B cell (primary cell): Measurements from ENCODE around the gene OR51B4. TPM values are rescaled to one million over a fixed set of nuclear protein-coding genes. Genes with fewer than 3 reads are reported as not detected.

Source experiments
- ATAC-seq: fragments of 200-7000 bp; cut with Tn5 transposase; one replicate; pipeline ENCODE4 v1.10.0; 2021; ENCODE audit warnings: low read depth, mild to moderate bottlenecking, moderate number of reproducible peaks, moderate library complexity
- CTCF ChIA-PET: fragments of 350-600 bp; sonication (Branson Sonifier 250); formaldehyde crosslinking; loops from one replicate; lab custom pipeline; 2021; ENCODE audit warnings: antibody characterized with exemption, inconsistent platforms; lab: Charles Lee
- POLR2A ChIA-PET: fragments of 350-600 bp; sonication (Branson Sonifier 250); formaldehyde crosslinking; loops from one replicate; lab custom pipeline; 2021; ENCODE audit warnings: antibody characterized with exemption; lab: Charles Lee
- DNase-seq: peaks from one replicate; pipeline ENCODE4 v3.0.0; 2013
- H2AFZ ChIP-seq: 2 replicates; pipeline ENCODE4 v1.6.1; 2012; ENCODE audit warnings: mild to moderate bottlenecking, low read depth, low read length; ENCODE audit not compliant: insufficient read depth, poor library complexity, severe bottlenecking
- H3K27ac ChIP-seq, 2 donors: 1 replicate in 1 of 2; 2 replicates in 1 of 2; pipeline ENCODE4 v1.5.1; 2012 to 2013; ENCODE audit warnings: low read length in 2 of 2, mild to moderate bottlenecking in 2 of 2, moderate library complexity in 1 of 2
- H3K27me3 ChIP-seq, 4 experiments: fragments of 200-600 bp in 1 of 4; sonication (generic) in 1 of 4; replicated peaks in 1 of 4; 1 replicate in 2 of 4; 2 replicates in 2 of 4; pipeline versions ENCODE4 v1.6.1 to v1.7.0; 2013 to 2016; ENCODE audit warnings: low read length in 3 of 4, mild to moderate bottlenecking in 2 of 4, mixed read lengths in 1 of 4, moderate library complexity in 1 of 4; ENCODE audit not compliant: insufficient read depth in 4 of 4, control insufficient read depth in 3 of 4; ENCODE audit errors: control extremely low read depth in 1 of 4
- H3K36me3 ChIP-seq, 2 experiments: replicated peaks in 1 of 2; 1 replicate in 1 of 2; 2 replicates in 1 of 2; pipeline versions ENCODE4 v1.6.1 to v1.7.1; 2013; ENCODE audit warnings: low read length in 1 of 2; ENCODE audit not compliant: insufficient read depth in 2 of 2, control insufficient read depth in 1 of 2; ENCODE audit errors: control extremely low read depth in 1 of 2, extremely low read depth in 1 of 2
- H3K4me1 ChIP-seq, 2 donors: fragments of 200-600 bp in 1 of 2; sonication (generic) in 1 of 2; 1 replicate in 1 of 2; 2 replicates in 1 of 2; pipeline versions ENCODE4 v1.5.1 to v1.6.1; 2013 to 2017; ENCODE audit warnings: low read length in 2 of 2; ENCODE audit not compliant: control insufficient read depth in 2 of 2, insufficient read depth in 2 of 2
- H3K4me2 ChIP-seq: replicated peaks from 2 replicates; pipeline ENCODE3; 2012; ENCODE audit warnings: mild to moderate bottlenecking, low read depth, low read length; ENCODE audit not compliant: poor library complexity, severe bottlenecking
- H3K4me3 ChIP-seq, 5 experiments: fragments of 200-600 bp in 1 of 5; sonication (generic) in 1 of 5; 1 replicate in 3 of 5; 2 replicates in 2 of 5; pipeline versions ENCODE4 v1.5.1 to v1.7.0; 2011 to 2016; ENCODE audit warnings: low read length in 4 of 5, mild to moderate bottlenecking in 4 of 5, low read depth in 2 of 5, control low read depth in 1 of 5, moderate library complexity in 1 of 5; ENCODE audit not compliant: insufficient read depth in 1 of 5; ENCODE audit errors: control extremely low read depth in 1 of 5, extremely low read depth in 1 of 5
- H3K79me2 ChIP-seq: fragments of 200-600 bp; sonication (generic); one replicate; pipeline ENCODE4 v1.6.0; 2016; ENCODE audit warnings: low read length; ENCODE audit not compliant: control insufficient read depth, insufficient read depth
- H3K9ac ChIP-seq: fragments of 200-600 bp; sonication (generic); 2 replicates; pipeline ENCODE4 v1.6.1; 2017; ENCODE audit warnings: mild to moderate bottlenecking, low read length, moderate library complexity
- H3K9me3 ChIP-seq, 3 donors: one replicate each; pipeline versions ENCODE4 v1.6.1 to v1.7.1; 2013; ENCODE audit warnings: low read length in 2 of 3; ENCODE audit not compliant: control insufficient read depth in 2 of 3, insufficient read depth in 1 of 3; ENCODE audit errors: control extremely low read depth in 1 of 3
- H4K20me1 ChIP-seq: 2 replicates; pipeline ENCODE4 v1.6.0; 2012; ENCODE audit warnings: mild to moderate bottlenecking, low read length; ENCODE audit not compliant: insufficient read depth, control insufficient read depth, poor library complexity, severe bottlenecking
- H3K27ac Mint-ChIP-seq: one replicate; pipeline ENCODE4 v1.8.0; 2021; ENCODE audit warnings: mixed read lengths
- H3K27me3 Mint-ChIP-seq: one replicate; pipeline ENCODE4 v1.8.0; 2021; ENCODE audit warnings: mixed read lengths
- H3K4me1 Mint-ChIP-seq: one replicate; pipeline ENCODE4 v1.8.0; 2021; ENCODE audit warnings: mixed read lengths
- H3K4me3 Mint-ChIP-seq: one replicate; pipeline ENCODE4 v1.8.0; 2021; ENCODE audit warnings: mixed read lengths
- H3K9me3 Mint-ChIP-seq: one replicate; pipeline ENCODE4 v1.8.0; 2022; ENCODE audit warnings: mixed read lengths; ENCODE audit not compliant: insufficient read depth
- CTCF ChIP-seq: fragments of 200-600 bp; IDR thresholded peaks from one replicate; pipeline ENCODE4 v1.8.0; 2022; ENCODE audit warnings: antibody characterized with exemption, mild to moderate bottlenecking
- EZH2 ChIP-seq: IDR thresholded peaks from 2 replicates; pipeline ENCODE4 v1.6.1; 2012; ENCODE audit warnings: borderline replicate concordance, low read depth, mild to moderate bottlenecking, moderate library complexity, low read length; ENCODE audit not compliant: insufficient read depth, poor library complexity, severe bottlenecking
- WGBS: methylation state at CpG from one replicate; pipeline ENCODE4 v1.1.5; 2013; ENCODE audit warnings: missing lambda C conversion rate; ENCODE audit not compliant: insufficient coverage; 5-methylcytosine and 5-hydroxymethylcytosine counted together
- intact Hi-C: fragments of 100-400 bp; cut with micrococcal nuclease; formaldehyde crosslinking; loops from one replicate; pipeline ENCODE4 v1.10.0; 2022
- polyA plus RNA-seq: library from polyadenylated mRNA; depleted of rRNA; stranded (reverse); fragments of >200 nt; gene quantifications from 2 replicates; pipeline ENCODE4 v1.2.3, GENCODE V29; 2012
- total RNA-seq, 2 donors: library from RNA; stranded (reverse); fragments of 120-200 nt in 1 of 2; gene quantifications; 1 replicate in 1 of 2; 2 replicates in 1 of 2; pipeline versions ENCODE4 v1.2.3 to v1.2.4, GENCODE V29; 2013 to 2022

Gene OR51B4
- total and polyA plus RNA-seq, 2 donors (not counting 1 experiment from before 2014, with no cell fraction given): 0.21 TPM; not detected in 1

GRCh38 chr11:5266609-5267008 is 35.1 kb downstream of the OR51B4 start:
- intact Hi-C loops: no loop called here
- Mint-ChIP-seq H3K27ac (no peak overlapping the region), H3K9me3 (no peaks in the 10 kb centered on the region), H3K4me3 (no peak overlapping the region), H3K4me1 (no peaks in the 10 kb centered on the region), H3K27me3 (no peaks in the 10 kb centered on the region)
- no peaks in the 10 kb centered on the region for H3K27me3 ChIP-seq
- H2AFZ ChIP-seq: no peak overlapping the region
- ATAC-seq (no peak), DNase-seq (no peak)
- H3K4me2 ChIP-seq: no peak overlapping the region
- H3K9me3 ChIP-seq: no peaks in the 10 kb centered on the region
- H3K9ac ChIP-seq: no peak overlapping the region
- ChIA-PET POLR2A (no interaction called here), CTCF (no interaction called here)
- no peaks in the 10 kb centered on the region for H3K4me1 ChIP-seq
- no peak for TF ChIP-seq EZH2
- TF ChIP-seq CTCF: no peak
- no peaks in the 10 kb centered on the region for H4K20me1 ChIP-seq
- H3K36me3 ChIP-seq: no peaks in the 10 kb centered on the region
- H3K4me3 ChIP-seq: no peak overlapping the region
- H3K27ac ChIP-seq: no peak overlapping the region
- H3K79me2 ChIP-seq: no peaks in the 10 kb centered on the region

- no peaks in the 10 kb centered on the region for H3K4me1 Mint-ChIP-seq
- no peak overlapping the region for H3K27ac Mint-ChIP-seq
- WGBS: no CpG with 5 or more reads among the region's 2 CpGs
- no peak overlapping the region for H3K27ac ChIP-seq
- H4K20me1 ChIP-seq: no peaks in the 10 kb centered on the region
- H3K27me3 Mint-ChIP-seq: no peaks in the 10 kb centered on the region
- CTCF ChIA-PET: no interaction called here
- POLR2A ChIA-PET: no interaction called here
- no peak overlapping the region for H3K4me2 ChIP-seq
- intact Hi-C loops: no loop called here
- H3K79me2 ChIP-seq: no peaks in the 10 kb centered on the region
- H3K27me3 ChIP-seq: no peaks in the 10 kb centered on the region
- DNase-seq (no peak), ATAC-seq (no peak)
- no peaks in the 10 kb centered on the region for H3K9me3 Mint-ChIP-seq
- H3K4me3 Mint-ChIP-seq: no peak overlapping the region
- TF ChIP-seq EZH2: no peak
- TF ChIP-seq CTCF: no peak
- no peak overlapping the region for H3K4me3 ChIP-seq
- H2AFZ ChIP-seq: no peak overlapping the region
- H3K36me3 ChIP-seq: no peaks in the 10 kb centered on the region
- no peaks in the 10 kb centered on the region for H3K4me1 ChIP-seq
- H3K9ac ChIP-seq: no peak overlapping the region
- H3K9me3 ChIP-seq: no peaks in the 10 kb centered on the region
These were observed 35.9 kb downstream of the OR51B4 start for GRCh38 chr11:5265832-5266231.
